IPS-18c (cell line): Measurements from ENCODE around the gene CLMN.
"Not testable (repeated sequence)": the region's sequence is repeated elsewhere in the genome, so short reads cannot be mapped to it uniquely, and the experiment has no call there.

ENCODE experiments used
- H3K4me3 ChIP-seq: 2 replicates; pipeline ENCODE4 v1.7.0; 2013; ENCODE audit warnings: low read depth, mild to moderate bottlenecking, low read length, moderate library complexity; ENCODE audit not compliant: insufficient read depth
- H3K9me3 ChIP-seq: one replicate; pipeline ENCODE4 v1.6.1; 2013; ENCODE audit warnings: mild to moderate bottlenecking, low read length, moderate library complexity; ENCODE audit not compliant: control insufficient read depth, insufficient read depth

Gene CLMN

GRCh38 chr14:95140060-95140858, 179.4 kb downstream of the CLMN start:
- H3K4me3 ChIP-seq, result no peak overlapping the region
- no peaks in the 10 kb centered on the region for H3K9me3 ChIP-seq

- no peaks in the 10 kb centered on the region for H3K9me3 ChIP-seq
- H3K4me3 ChIP-seq, result no peak overlapping the region
Measured at GRCh38 chr14:95138876-95139275, 180.8 kb downstream of the CLMN start.

GRCh38 chr14:95138455-95138854, 181.3 kb downstream of the CLMN start:
- H3K9me3 ChIP-seq, H3K4me3 ChIP-seq: not testable (repeated sequence)

- Histone ChIP-seq H3K9me3 (no peaks in the 10 kb centered on the region), H3K4me3 (no peak overlapping the region)
Measured at GRCh38 chr14:95137804-95138167, 181.9 kb downstream of the CLMN start.

- Histone ChIP-seq H3K9me3 (no peaks in the 10 kb centered on the region), H3K4me3 (no peak overlapping the region)
Measured at GRCh38 chr14:95137164-95137803, 182.4 kb downstream of the CLMN start.

GRCh38 chr14:95136631-95137030, 183.1 kb downstream of the CLMN start:
- H3K9me3 ChIP-seq, result no peaks in the 10 kb centered on the region
- no peak overlapping the region for H3K4me3 ChIP-seq

GRCh38 chr14:95134304-95134933, 185.3 kb downstream of the CLMN start:
- H3K4me3 ChIP-seq, result no peak overlapping the region

GRCh38 chr14:95133282-95133681, 186.4 kb downstream of the CLMN start:
- Histone ChIP-seq H3K9me3 (no peaks in the 10 kb centered on the region), H3K4me3 (no peak overlapping the region)

More at GRCh38 chr14:95134304-95134933, 185.3 kb downstream of the CLMN start:
- H3K9me3 ChIP-seq, result no peaks in the 10 kb centered on the region

- H3K4me3 ChIP-seq, result no peak overlapping the region
Measured at GRCh38 chr14:95132760-95133159, 186.9 kb downstream of the CLMN start.

More at GRCh38 chr14:95132760-95133159, 186.9 kb downstream of the CLMN start:
- no peaks in the 10 kb centered on the region for H3K9me3 ChIP-seq
